GM19043 (cell line): Measurements from ENCODE around the gene SMARCA5.

Experiments
- ATAC-seq: cut with Tn5 transposase; IDR thresholded peaks from one replicate; pipeline ENCODE4 v1.9.1; 2021; ENCODE audit warnings: low read depth; ENCODE audit not compliant: unreplicated experiment

Gene SMARCA5

DNA sequence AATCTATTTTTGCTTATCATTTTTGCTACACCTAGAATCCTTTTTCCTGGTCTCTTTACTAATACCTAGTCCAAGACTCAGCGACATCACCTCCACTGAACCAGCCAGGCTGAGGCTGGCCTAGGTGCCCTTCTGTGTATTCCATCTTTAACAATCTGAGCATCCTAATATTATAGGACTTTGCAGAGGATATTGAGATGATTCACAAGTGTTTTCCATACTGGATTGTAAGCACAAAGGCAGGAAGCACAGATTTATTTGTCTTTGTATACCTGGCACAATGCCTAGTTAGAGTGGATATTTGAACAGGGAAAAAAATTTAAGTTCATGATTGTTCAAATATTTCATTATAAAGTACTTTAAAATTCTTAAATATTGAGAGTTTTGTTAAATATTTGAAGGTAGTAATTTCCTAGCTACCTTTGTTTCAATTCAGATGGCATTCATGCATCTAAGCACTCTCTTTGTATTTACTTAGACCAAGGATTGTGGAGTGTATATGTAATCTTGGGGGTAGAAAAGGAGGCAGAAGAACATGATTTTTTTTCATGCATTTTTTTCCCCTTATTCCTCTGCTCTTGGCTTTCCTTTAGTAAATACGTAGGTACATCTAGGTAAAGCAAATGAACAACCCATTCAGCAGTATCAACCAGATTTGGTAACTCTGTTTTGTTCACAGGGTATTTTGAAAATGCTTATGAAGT lies 18.4 kb downstream of the SMARCA5 start:
- ATAC-seq: no peak

DNA sequence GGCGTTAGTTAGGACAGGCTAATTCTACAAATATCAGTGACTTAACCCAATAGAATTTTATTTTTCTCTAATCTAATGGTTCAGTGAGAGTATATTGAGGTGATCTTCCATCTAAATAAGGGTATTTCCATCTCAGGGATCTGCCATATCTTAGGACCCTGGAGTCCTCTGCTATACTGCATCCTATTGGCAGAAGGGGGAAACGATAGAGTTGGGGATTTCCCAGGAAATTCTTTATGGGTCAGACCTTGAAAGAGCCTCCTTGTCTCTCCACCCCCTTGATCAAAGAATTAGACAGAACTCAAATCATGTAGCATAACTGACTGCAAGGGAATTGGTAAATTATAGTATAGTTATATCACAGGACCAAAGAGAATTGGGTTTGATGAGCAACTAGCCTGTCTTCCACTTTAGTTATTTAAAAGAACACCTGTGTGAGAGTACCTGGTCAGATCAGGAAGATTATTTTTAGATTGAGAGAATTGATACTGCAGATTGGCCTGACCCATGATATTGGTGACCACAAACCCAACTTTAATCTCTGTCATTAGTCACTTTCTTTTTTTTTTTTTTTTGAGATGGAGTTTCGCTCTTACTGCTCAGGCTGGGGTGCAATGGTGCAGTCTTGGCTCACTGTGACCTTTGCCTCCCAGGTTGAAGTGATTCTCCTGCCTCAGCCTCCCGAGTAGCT lies 25.6 kb downstream of the SMARCA5 start:
- ATAC-seq: no peak

DNA sequence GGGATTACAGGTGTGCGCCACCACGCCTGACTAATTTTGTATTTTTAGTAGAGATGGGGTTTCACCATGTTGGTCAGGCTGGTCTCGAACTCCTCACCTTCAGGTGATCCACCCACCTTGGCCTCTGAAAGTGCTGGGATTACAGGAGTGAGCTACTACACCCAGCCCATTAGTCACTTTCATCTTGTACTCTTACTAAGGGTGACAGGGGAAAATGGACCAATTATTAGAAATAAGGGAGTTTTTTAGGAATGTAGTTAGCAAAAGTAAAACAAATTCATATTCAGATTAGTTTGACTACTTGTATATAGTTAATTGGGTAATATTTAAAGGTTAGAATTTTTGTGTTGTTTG lies 26.1 kb downstream of the SMARCA5 start:
- no peak for ATAC-seq

DNA sequence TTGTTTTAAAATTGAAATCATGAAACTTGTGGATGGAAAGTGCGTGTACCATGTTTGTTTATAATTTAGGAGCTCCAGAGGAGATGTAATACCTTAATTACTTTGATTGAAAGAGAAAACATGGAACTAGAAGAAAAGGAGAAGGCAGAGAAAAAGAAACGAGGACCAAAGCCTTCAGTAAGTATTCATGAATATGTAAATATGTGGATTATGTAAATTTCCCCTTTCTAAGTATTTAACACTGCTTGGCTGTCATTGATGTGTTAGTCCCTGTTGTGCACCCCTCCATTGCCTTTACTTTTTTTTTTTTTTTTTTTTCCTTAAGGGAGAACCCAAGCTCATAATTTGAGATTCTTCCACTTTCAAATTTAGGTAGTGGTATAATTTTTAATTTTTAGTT lies 36.4 kb downstream of the SMARCA5 start:
- ATAC-seq: no peak

DNA sequence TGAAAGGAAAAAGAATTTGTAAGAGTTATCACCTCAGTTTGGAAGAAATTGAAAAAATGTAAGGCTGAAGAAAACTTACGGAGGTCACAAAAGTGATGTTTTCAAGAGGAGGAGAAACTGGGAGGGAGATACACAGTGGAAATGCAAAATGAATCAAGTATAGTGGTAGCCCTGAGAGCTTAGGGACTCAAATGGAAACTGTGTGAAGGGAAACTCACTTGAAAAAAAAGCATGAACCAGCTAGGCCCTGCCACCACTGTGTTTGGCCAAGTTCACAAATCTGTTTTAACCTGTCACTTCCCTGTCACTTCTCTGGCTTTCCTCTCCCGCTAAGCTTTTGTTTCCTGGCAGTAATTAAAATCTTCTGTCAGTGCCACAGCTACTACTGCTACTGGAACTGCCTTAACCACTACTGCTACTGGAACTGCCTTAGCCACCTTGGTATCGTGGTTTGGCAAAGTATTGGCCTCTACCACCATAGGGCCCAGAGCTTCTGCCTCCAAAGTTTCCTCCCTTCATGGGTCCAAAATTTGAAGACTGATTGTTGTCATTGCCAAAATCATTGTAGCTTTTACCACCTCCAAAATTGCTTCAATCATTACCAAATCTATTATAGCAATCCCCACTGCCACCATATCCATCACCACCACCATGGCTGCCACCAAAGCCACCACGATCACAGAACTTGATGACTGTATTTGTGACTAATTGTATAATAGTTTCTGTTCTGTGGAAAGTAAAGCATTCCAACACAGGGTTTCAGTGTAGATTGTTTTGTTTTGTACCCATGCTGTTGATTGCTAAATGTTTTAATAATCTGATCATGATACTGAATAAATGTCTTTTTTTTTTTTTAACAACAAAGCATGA lies 41.5 kb downstream of the SMARCA5 start:
- peak; percentile 55 for ATAC-seq

DNA sequence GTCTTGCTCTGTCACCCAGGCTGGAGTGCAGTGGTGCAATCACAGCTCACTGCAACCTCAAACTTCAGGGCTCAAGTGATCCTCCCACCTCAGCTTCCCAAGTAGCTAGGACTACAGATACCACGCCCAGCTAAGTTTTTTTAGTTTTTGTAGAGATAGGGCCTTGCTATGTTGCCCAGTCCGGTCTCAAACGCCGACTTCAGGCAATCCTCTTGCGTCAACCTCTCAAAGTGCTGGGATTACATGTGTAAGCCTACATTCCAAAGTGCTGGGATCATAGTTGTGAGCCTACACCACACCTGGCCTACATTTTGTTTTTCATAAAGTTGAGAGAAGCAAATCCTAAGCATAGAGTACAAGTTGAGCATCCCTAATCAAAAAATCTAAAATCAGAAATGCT lies 42.2 kb downstream of the SMARCA5 start:
- no peak for ATAC-seq

DNA sequence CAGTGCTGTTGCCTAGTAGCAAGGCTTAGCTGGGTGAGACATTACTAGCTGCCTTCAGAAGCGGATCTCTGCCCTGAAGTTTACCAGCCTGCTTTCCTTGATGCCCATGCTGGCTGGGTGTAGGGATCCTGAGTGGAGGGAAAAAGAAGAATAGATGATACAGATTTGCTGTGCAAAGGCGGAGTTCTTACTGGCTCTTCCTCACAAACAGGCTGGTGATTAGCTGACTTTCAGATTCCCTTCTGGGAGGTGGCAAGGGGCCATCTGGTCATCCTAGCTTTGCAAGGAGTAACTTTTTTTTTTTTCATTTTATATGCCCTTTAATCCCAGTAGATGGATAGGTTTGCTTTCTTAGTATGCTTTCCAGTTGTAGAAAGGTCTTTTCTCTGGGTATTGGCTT lies 44.8 kb downstream of the SMARCA5 start:
- ATAC-seq: no peak

DNA sequence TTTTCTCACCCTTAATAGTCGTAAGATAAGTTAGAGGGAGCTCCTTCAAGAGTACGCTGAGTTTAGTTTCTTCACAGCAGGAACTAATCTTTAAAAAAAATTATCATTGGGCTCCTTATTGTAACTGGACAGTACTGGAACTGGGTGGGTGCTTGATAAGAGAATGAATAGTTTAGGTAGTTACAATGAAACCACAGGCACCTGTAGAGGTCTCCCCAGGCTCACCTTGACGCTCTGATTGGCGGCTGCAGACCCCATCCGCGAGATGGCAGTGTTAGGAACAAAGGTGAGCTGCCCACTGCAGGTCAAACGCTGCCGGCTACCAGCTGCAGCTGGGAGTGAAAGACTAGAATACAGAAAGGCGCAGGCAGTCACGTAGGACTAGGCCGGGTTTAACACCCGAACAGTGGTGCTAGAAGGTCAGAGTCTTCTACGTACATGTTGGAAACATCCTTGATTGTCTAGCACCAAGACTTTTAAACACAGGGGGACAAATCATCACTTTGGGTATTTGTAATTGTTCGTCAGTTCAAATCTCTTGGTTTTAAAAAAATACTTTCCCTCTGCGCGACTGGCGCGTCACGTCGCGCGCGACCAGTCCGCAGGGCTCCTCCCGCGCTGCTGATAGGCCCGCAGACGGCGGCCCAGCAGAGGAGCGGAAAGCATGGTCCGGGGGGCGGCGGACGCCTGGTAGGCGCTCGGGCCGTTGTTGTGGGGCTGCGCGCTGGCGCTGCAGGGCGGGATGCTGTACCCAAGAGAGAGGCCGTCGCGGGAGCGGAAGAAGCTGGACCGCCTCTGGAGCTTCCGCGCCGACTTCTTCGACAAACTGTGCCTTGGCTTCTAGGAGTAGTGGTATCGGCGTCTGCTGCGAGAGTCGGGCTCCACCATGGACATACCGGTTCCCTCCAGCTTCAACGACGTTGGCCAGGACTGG lies 45.6 kb downstream of the SMARCA5 start:
- ATAC-seq: peak; percentile 76

DNA sequence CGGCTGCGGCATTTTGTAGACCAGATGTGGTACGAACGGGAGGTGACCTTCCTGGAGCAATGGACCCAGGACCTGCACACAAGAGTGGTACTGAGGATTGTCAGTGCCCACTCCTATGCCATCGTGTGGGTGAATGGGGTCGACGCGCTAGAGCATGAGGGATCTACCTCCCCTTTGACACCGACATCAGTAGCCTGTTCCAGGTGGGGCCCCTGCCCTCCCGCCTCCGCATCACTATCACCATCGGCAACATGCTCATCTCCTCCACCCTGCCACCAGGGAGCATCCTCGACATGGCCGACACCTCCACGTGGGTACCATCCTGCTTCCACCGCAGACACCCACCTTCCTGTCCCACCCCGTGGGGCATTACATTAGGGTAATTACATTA lies 46.2 kb downstream of the SMARCA5 start:
- no peak for ATAC-seq

DNA sequence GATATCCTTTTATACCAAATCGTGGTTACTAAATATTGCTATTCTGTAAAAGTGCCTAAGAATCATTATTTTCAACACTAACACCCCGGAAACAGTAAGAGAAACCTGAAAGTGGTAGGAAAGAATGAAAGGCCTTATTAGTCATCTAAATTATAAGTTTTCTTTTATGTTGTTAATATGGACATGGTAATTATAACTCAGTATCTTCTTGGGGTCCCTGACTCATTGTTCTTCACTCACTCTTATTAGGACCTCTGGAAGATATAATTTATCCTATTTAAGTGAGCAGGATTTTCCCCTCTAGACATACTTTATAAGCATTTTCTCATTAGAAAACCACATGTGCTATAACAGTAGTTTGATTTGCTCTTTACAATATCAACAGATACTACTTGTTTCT lies 51.0 kb downstream of the SMARCA5 start:
- ATAC-seq: no peak

DNA sequence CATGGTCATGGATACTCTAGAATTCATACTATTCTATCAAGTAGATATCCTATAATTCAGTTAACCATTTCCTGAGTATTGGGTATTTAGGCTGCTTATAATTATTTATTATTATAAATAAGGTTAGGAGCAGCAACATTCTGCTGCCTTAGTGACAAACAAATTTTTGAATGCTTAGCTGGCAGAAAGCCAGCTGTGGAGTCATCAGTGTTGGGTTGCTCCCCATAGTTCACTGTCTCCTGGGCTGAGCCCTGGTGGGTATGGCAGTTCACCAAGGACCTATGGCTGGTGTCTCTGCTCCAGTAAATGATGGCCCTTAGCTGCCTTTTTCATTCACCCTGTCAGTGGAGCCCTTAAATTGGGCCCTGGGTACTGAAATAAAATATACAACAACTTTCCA lies 61.8 kb downstream of the SMARCA5 start:
- no peak for ATAC-seq

DNA sequence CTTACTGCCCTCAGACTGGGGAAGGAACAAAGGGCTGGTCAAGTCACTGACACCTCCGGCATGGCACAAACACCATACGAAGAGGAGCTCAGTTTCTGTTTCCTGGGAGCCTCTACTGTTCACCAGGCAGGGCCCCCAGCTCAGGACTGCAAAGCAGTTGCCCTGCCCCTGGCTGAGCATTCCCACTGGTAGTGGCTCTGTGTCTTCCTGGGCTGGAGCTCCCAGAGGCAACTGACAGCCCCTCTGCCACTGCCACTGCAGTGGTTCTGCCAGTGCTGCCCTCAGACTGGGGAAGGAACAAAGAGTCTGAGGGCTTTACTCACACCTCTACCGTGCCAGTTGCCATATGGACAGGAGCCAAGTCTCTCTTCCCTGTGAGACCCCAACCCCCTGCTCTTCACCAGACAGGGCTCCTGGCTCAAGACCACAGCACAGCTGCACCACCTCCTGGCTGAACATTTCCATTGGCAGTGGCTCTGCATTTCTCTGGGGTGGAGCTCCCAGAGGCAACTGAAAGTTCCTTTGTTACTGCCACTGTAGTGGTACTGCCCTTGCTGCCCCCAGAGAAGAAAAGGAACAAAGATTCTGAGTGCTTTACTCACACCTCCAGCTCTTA lies 67.9 kb downstream of the SMARCA5 start:
- ATAC-seq: no peak

DNA sequence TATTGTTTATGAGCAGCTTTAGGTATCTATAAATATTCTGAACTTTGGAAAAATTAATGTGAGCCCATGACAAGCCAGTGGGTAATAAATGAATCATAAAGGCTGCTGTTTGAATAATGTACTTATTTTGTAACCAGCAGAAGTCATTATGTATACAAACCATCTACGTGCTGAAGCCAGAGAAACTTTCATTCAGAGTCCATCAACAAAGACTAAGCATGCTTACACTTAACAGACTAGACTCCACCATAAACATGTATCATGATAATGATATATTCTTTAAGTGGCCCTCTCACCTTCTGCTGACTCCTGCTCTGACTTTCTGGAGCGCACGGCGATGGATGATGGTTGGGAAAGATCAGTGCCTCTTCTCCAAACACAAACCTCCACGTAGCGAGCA lies 72.0 kb downstream of the SMARCA5 start:
- ATAC-seq: no peak

DNA sequence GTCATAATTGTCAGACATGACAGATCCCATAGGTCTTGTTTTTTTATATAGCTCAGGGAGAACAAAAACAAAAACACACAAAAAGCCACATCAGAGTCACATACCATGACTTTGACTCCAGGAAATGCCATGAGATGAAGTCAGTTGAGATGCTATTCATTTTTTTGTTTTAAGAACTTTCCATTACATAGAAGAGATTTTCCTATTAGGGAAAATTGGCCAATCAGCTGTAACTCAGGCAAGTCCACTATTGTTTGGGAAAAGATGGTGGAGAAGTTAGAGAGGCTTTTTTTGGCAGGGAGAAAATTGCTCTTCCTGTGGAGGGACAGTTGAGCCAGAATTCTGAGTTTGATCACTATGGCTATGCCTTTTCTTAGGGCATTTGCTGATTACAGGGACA lies 72.6 kb downstream of the SMARCA5 start:
- no peak for ATAC-seq

DNA sequence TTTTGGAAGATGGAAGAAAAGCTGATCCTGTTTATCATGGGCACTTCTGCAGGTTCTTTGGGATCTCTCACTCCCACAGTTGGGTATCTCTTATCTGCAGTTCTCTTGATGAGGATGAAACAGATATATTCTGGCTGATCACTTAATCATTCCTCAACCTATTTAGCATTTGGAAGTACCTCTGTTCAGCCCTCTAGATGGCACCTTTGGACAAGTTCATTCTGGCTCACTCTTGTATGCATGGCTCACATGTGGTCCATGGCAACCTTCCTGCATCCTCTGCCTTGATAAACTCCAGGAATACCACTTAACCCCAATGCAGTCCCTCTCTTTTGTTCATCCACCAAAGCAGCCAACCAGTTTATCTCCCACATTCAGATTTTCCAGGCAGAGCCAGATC lies 74.2 kb downstream of the SMARCA5 start:
- ATAC-seq: no peak

DNA sequence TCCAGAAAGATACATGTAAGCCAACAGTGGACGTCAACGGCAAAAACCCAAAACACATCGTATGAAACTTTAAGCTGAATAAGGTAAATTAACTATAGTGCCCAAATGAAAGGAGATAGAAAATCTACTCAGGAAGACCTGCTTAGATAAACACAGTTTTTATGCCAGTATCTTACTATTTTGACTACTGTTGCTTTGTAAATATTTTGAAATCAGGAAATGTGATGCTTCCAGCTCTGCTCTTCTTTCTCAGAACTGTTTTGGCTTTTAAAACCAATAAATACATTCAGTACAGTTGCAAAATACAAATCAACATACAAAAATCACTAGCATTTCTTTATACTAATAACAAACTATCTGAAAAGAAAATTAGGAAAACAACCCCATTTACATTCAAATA lies 83.8 kb downstream of the SMARCA5 start:
- no peak for ATAC-seq

DNA sequence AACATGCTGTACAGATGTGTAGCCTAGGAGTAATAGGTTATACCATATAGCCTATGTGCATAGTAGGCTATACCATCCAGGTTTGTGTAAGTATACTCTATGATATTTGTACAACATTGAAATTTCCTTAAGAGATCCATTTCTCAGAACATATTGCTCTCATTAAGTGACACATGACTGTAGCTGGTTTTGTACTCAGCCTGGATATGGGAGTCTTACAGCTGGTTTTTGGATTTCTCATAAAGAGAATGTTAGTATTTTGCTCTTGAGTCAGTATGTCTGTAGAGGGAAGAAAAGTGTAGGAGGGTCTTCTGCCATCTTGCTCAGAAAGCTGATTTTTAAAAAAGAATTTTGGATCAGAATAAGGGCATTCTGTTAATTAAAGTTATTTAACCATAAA lies 85.3 kb downstream of the SMARCA5 start:
- ATAC-seq: no peak

DNA sequence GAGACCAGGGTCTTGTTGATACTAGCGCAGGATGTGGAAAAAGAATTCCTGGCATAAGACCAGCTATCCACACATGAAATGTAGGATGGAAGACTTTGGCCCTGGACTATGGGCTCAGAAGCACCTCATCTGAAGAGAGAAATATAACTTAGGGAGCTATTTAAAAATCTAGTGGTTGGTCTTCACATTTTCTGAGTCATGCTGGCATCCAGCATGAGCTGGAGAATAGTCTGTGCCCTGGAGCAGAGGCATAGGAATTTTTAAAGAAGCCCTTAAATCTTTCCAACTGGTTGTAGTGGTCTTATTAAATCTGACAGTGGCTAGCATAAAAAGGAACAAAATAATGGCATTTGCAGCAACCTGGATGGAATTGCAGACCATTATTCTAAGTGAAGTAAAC lies 86.3 kb downstream of the SMARCA5 start:
- ATAC-seq: no peak

DNA sequence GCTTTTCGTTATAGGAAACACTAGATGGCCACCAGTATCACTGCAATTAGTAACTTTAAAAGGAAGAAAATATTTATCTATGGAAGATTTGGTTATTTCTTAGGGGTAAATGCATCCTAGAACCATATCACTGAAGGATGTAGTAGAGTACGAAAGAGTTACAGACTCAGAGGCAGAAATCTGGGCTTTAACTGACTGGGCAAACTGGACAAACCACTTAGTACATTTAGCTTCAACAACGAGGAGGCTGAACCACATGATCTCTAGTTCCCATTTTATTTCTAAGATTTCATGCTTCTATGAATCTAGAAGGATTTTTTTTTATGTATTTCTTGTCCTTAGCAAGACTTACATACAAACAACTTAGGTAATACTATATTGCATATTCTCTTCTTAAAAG lies 93.0 kb downstream of the SMARCA5 start:
- no peak for ATAC-seq
